HK-2 (cell line): ENCODE measurements around the gene MSH2.

Experiments
- DNase-seq: peaks from one replicate; pipeline ENCODE4 v3.0.0-alpha.2; 2018; ENCODE audit not compliant: unreplicated experiment

The MSH2 gene

GRCh38 chr2:47508641-47509040 lies 105.7 kb downstream of the MSH2 start:
- DNase-seq: no peak

- no peak for DNase-seq
Observed at GRCh38 chr2:47509250-47509649, 106.3 kb downstream of the MSH2 start.

- no peak for DNase-seq
Observed at GRCh38 chr2:47509821-47510385, 106.9 kb downstream of the MSH2 start.

GRCh38 chr2:47510745-47511144 lies 107.8 kb downstream of the MSH2 start:
- no peak for DNase-seq

GRCh38 chr2:47512581-47513083 lies 109.7 kb downstream of the MSH2 start:
- peak; percentile 12 for DNase-seq

GRCh38 chr2:47513981-47514520 lies 111.1 kb downstream of the MSH2 start:
- no peak for DNase-seq

GRCh38 chr2:47516360-47517104 lies 113.6 kb downstream of the MSH2 start:
- no peak for DNase-seq

- DNase-seq: no peak
Observed at GRCh38 chr2:47518497-47519146, 115.7 kb downstream of the MSH2 start.

GRCh38 chr2:47519147-47519537 lies 116.2 kb downstream of the MSH2 start:
- no peak for DNase-seq

- no peak for DNase-seq
Observed at GRCh38 chr2:47519604-47520301, 116.8 kb downstream of the MSH2 start.

DNA sequence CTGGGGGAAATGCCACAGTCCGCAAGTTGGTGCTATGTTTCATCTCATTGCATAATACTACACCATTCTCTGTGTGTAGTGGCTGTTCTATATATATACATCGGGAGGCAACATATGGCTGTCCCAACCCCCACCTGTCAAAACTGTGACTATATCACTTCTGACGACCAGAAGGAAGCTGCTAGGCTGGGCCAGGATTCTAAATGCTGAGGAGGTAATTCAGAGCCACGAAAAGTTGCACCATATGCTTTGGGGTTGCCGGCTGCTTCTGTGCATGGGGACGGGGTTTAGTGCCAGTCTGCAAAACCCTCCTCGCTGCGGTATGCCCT lies 117.3 kb downstream of the MSH2 start:
- no peak for DNase-seq

GRCh38 chr2:47520825-47521665 lies 118.1 kb downstream of the MSH2 start:
- no peak for DNase-seq

- DNase-seq: no peak
Observed at GRCh38 chr2:47521666-47522285, 118.8 kb downstream of the MSH2 start.

DNA sequence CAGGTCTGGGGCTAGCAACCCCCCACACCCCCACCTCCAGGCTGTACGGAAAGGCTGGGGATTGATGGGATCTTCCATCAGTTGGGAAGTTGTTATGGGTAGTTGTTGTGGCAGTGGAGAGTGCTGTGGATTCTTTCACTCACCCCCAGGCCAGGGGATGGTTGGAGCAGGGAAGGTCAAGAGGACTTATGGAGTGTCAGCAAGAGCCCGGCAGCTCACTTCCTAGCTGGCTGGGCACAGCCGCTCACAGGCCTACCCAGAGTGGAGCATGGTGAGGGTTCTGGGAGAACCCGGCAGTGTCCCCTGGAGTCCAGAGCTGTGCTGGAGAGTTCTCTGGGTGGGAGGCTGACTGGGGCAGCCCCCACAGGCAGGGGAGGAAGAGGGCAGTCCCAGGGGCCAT lies 122.2 kb downstream of the MSH2 start:
- no peak for DNase-seq

- no peak for DNase-seq
Observed at GRCh38 chr2:47528455-47528854, 125.5 kb downstream of the MSH2 start.

- DNase-seq: no peak
Observed at GRCh38 chr2:47528874-47529273, 125.9 kb downstream of the MSH2 start.

DNA sequence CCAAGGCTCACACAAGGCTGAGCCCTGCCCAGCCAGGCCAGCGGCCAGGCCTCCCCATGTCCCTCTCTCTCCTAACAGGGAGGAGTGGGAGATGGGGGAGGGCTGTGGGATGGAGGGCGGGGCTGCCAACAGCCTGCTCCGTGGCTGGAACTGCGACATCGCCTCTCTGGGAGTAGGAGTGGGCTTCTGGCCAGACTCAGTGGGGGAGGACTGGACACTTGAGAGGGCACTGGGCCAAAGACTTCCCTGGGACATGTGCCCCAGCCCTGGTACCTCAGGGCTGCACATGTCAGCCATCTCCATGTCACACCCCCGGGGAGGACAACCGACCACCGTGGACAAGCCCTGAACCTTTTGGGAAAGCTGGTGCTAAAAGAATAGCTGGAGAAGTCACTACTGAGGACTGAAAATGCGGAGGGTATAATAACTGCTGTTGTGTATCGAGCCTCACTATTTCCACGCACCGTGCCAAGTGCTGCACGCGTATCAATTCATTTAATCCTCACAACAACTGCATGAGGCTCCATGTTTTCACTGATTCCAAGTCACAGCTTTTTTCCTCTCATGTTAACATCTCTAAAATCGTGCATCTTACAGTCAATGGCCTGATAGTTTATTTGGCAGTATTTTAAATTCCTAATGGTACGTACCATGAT lies 127.3 kb downstream of the MSH2 start:
- DNase-seq: no peak

GRCh38 chr2:47531378-47532042 lies 128.6 kb downstream of the MSH2 start:
- DNase-seq: no peak
